ENCODE measurements around the gene TENM3.
"Not testable (repeated sequence)": the region's sequence is repeated elsewhere in the genome, so short reads cannot be mapped to it uniquely, and the experiment has no call there.

Gene TENM3

GRCh38 chr4:182228991-182229577, 14.1 kb upstream of the TENM3 start:
- no peak for FAIRE-seq

GRCh38 chr4:182230256-182230655, 12.9 kb upstream of the TENM3 start:
- no peak for FAIRE-seq

GRCh38 chr4:182231080-182231479, 12.1 kb upstream of the TENM3 start:
- FAIRE-seq, result no peak

GRCh38 chr4:182231496-182231895, 11.7 kb upstream of the TENM3 start:
- no peak for FAIRE-seq

GRCh38 chr4:182233310-182234090, 9.7 kb upstream of the TENM3 start:
- no peak for FAIRE-seq

GRCh38 chr4:182235021-182235795, 8.0 kb upstream of the TENM3 start:
- FAIRE-seq, result no peak

- no peak for FAIRE-seq
Observed at GRCh38 chr4:182236186-182236585, 7.0 kb upstream of the TENM3 start.

GRCh38 chr4:182237010-182237409, 6.2 kb upstream of the TENM3 start:
- not testable (repeated sequence) for FAIRE-seq

- no peak for FAIRE-seq
Observed at GRCh38 chr4:182238355-182238931, 4.8 kb upstream of the TENM3 start.

GRCh38 chr4:182240161-182241130, 2.8 kb upstream of the TENM3 start:
- no peak for FAIRE-seq

GRCh38 chr4:182242260-182242659, 942 bp upstream of the TENM3 start:
- not testable (repeated sequence) for FAIRE-seq

- FAIRE-seq, result no peak
Observed at GRCh38 chr4:182242787-182243186, 415 bp upstream of the TENM3 start.

- no peak for FAIRE-seq
Observed at GRCh38 chr4:182245041-182245440, 1.8 kb downstream of the TENM3 start.

GRCh38 chr4:182245541-182246215, 2.5 kb downstream of the TENM3 start:
- FAIRE-seq, result no peak

GRCh38 chr4:182246401-182247205, 3.4 kb downstream of the TENM3 start:
- FAIRE-seq, result no peak

GRCh38 chr4:182248295-182248694, 5.1 kb downstream of the TENM3 start:
- no peak for FAIRE-seq

- no peak for FAIRE-seq
Observed at GRCh38 chr4:182250446-182250845, 7.2 kb downstream of the TENM3 start.

- no peak for FAIRE-seq
Observed at GRCh38 chr4:182251116-182251515, 7.9 kb downstream of the TENM3 start.

GRCh38 chr4:182252220-182252619, 9.0 kb downstream of the TENM3 start:
- no peak for FAIRE-seq

- no peak for FAIRE-seq
Observed at GRCh38 chr4:182254026-182254780, 11.0 kb downstream of the TENM3 start.

Data from colon (tissue), 2 donors.